Measurements from ENCODE around the gene ZNF462.
"Not testable (repeated sequence)": the region's sequence is repeated elsewhere in the genome, so short reads cannot be mapped to it uniquely, and the experiment has no call there.

The ZNF462 gene

GRCh38 chr9:106862821-106863720 is at the start of gene ZNF462:
Gene ZNF462, plus strand, starts transcription at chr9:106863166. Its CDS starts 60,218 bp downstream, at chr9:106923384.
- DNase-seq (ENCODE audit: low read depth in 2 of 2), result no peak

GRCh38 chr9:106816524-106816923 is 46.4 kb upstream of the ZNF462 start:
- DNase-seq (ENCODE audit: low read depth in 2 of 2), result no peak

- no peak for DNase-seq (ENCODE audit: low read depth in 2 of 2)
Measured at GRCh38 chr9:106818034-106818433, 44.9 kb upstream of the ZNF462 start.

- no peak for DNase-seq (ENCODE audit: low read depth in 2 of 2)
Measured at GRCh38 chr9:106820866-106821265, 42.1 kb upstream of the ZNF462 start.

- no peak for DNase-seq (ENCODE audit: low read depth in 2 of 2)
Measured at GRCh38 chr9:106828070-106828469, 34.9 kb upstream of the ZNF462 start.

GRCh38 chr9:106828965-106829364 is 34.0 kb upstream of the ZNF462 start:
- no peak for DNase-seq (ENCODE audit: low read depth in 2 of 2)

GRCh38 chr9:106829666-106830408 is 33.1 kb upstream of the ZNF462 start:
- no peak for DNase-seq (ENCODE audit: low read depth in 2 of 2)

- DNase-seq (ENCODE audit: low read depth in 2 of 2), result no peak
Measured at GRCh38 chr9:106830527-106831150, 32.3 kb upstream of the ZNF462 start.

GRCh38 chr9:106834888-106835287 is 28.1 kb upstream of the ZNF462 start:
- DNase-seq (ENCODE audit: low read depth in 2 of 2), result no peak

GRCh38 chr9:106835840-106836239 is 27.1 kb upstream of the ZNF462 start:
- DNase-seq (ENCODE audit: low read depth in 2 of 2), result no peak

GRCh38 chr9:106843371-106843770 is 19.6 kb upstream of the ZNF462 start:
- DNase-seq (ENCODE audit: low read depth in 2 of 2), result no peak

GRCh38 chr9:106846307-106846706 is 16.7 kb upstream of the ZNF462 start:
- DNase-seq (ENCODE audit: low read depth in 2 of 2), result no peak

GRCh38 chr9:106846857-106847256 is 16.1 kb upstream of the ZNF462 start:
- no peak for DNase-seq (ENCODE audit: low read depth in 2 of 2)

GRCh38 chr9:106851640-106852039 is 11.3 kb upstream of the ZNF462 start:
- not testable (repeated sequence) for DNase-seq (ENCODE audit: low read depth in 2 of 2)

GRCh38 chr9:106857811-106858470 is 5.0 kb upstream of the ZNF462 start:
- no peak for DNase-seq (ENCODE audit: low read depth in 2 of 2)

- no peak for DNase-seq (ENCODE audit: low read depth in 2 of 2)
Measured at GRCh38 chr9:106859957-106860720, 2.8 kb upstream of the ZNF462 start.

- DNase-seq (ENCODE audit: low read depth in 2 of 2), result no peak
Measured at GRCh38 chr9:106860721-106861639, 2.0 kb upstream of the ZNF462 start.

- no peak for DNase-seq (ENCODE audit: low read depth in 2 of 2)
Measured at GRCh38 chr9:106861640-106862109, 1.3 kb upstream of the ZNF462 start.

- no peak for DNase-seq (ENCODE audit: low read depth in 2 of 2)
Measured at GRCh38 chr9:106862110-106862820, 701 bp upstream of the ZNF462 start.
